Stimulated activated naive CD4-positive, alpha-beta T cell (primary cell): ENCODE data around the gene KSR2.

Experiments used
- DNase-seq, 6 experiments: peaks; one replicate each; lab custom pipeline; 2025; lab: John Stamatoyannopoulos, UW

Gene KSR2

GRCh38 chr12:117968151-117968789 is 520 bp downstream of the KSR2 start:
- no peak for DNase-seq

GRCh38 chr12:117967512-117967911 is 1.3 kb downstream of the KSR2 start:
- DNase-seq: no peak

GRCh38 chr12:117967043-117967442 is 1.7 kb downstream of the KSR2 start:
- DNase-seq: no peak

GRCh38 chr12:117966511-117966910 is 2.3 kb downstream of the KSR2 start:
- DNase-seq: no peak

GRCh38 chr12:117963836-117964235 is 5.0 kb downstream of the KSR2 start:
- no peak for DNase-seq

- DNase-seq: no peak
Measured at GRCh38 chr12:117936722-117937484, 31.9 kb downstream of the KSR2 start.

GRCh38 chr12:117933545-117933944 is 35.2 kb downstream of the KSR2 start:
- no peak for DNase-seq

- no peak for DNase-seq
Measured at GRCh38 chr12:117926391-117926899, 42.3 kb downstream of the KSR2 start.

- no peak for DNase-seq
Measured at GRCh38 chr12:117921929-117922777, 46.6 kb downstream of the KSR2 start.

GRCh38 chr12:117919479-117919878 is 49.3 kb downstream of the KSR2 start:
- no peak for DNase-seq

GRCh38 chr12:117914686-117915085 is 54.1 kb downstream of the KSR2 start:
- no peak for DNase-seq

- DNase-seq: no peak
Measured at GRCh38 chr12:117912756-117913155, 56.0 kb downstream of the KSR2 start.

GRCh38 chr12:117908411-117908810 is 60.4 kb downstream of the KSR2 start:
- DNase-seq: no peak

GRCh38 chr12:117907108-117907689 is 61.6 kb downstream of the KSR2 start:
- no peak for DNase-seq

- no peak for DNase-seq
Measured at GRCh38 chr12:117904051-117904450, 64.7 kb downstream of the KSR2 start.

- no peak for DNase-seq
Measured at GRCh38 chr12:117903110-117903840, 65.5 kb downstream of the KSR2 start.

- no peak for DNase-seq
Measured at GRCh38 chr12:117901631-117902030, 67.2 kb downstream of the KSR2 start.

- no peak for DNase-seq
Measured at GRCh38 chr12:117900561-117900960, 68.2 kb downstream of the KSR2 start.

- DNase-seq: no peak
Measured at GRCh38 chr12:117897372-117898161, 71.2 kb downstream of the KSR2 start.

GRCh38 chr12:117896009-117896408 is 72.8 kb downstream of the KSR2 start:
- no peak for DNase-seq

- DNase-seq: no peak
Measured at GRCh38 chr12:117892441-117892840, 76.3 kb downstream of the KSR2 start.
